GM23338 (cell line): ENCODE results near the gene BRME1. TPM values are rescaled to one million over a fixed set of nuclear protein-coding genes. Genes with fewer than 3 reads are reported as not detected.

Source experiments
- ATAC-seq: fragments of 200-7000 bp; cut with Tn5 transposase; 3 replicates; pipeline ENCODE4 v1.9.1; 2020
- DNase-seq: peaks from one replicate; pipeline ENCODE4 v3.0.0-alpha.2; 2015; ENCODE audit warnings: low spot score
- H2AFZ ChIP-seq: fragments of 200-600 bp; sonication (generic); 2 replicates; pipeline ENCODE4 v1.8.0; 2016; ENCODE audit warnings: antibody characterized with exemption, mild to moderate bottlenecking, moderate library complexity
- H3F3A ChIP-seq: fragments of 200-600 bp; sonication (generic); replicated peaks from 2 replicates; pipeline ENCODE4 v1.8.0; 2017; ENCODE audit warnings: antibody characterized with exemption, mixed run types, low read depth
- H3K27ac ChIP-seq: fragments of 200-600 bp; sonication (generic); 2 replicates; pipeline ENCODE4 v1.6.1; 2016; ENCODE audit warnings: low read depth
- H3K27me3 ChIP-seq: fragments of 200-600 bp; sonication (generic); 2 replicates; pipeline ENCODE4 v1.8.0; 2016; ENCODE audit warnings: mild to moderate bottlenecking, mixed run types, moderate library complexity; ENCODE audit not compliant: insufficient read depth
- H3K36me3 ChIP-seq: fragments of 200-600 bp; sonication (generic); 2 replicates; pipeline ENCODE4 v1.8.0; 2016; ENCODE audit warnings: mild to moderate bottlenecking; ENCODE audit not compliant: insufficient read depth
- H3K4me1 ChIP-seq: fragments of 200-600 bp; sonication (generic); 2 replicates; pipeline ENCODE4 v1.8.0; 2016; ENCODE audit warnings: mild to moderate bottlenecking, moderate library complexity; ENCODE audit not compliant: insufficient read depth
- H3K4me2 ChIP-seq: fragments of 200-600 bp; sonication (generic); 2 replicates; pipeline ENCODE4 v1.7.1; 2017; ENCODE audit warnings: mixed run types
- H3K4me3 ChIP-seq: fragments of 200-600 bp; sonication (generic); 2 replicates; pipeline ENCODE4 v1.6.1; 2016; ENCODE audit warnings: mixed run types
- H3K79me2 ChIP-seq: fragments of 200-600 bp; sonication (generic); replicated peaks from 2 replicates; pipeline ENCODE4 v1.8.0; 2017; ENCODE audit warnings: mild to moderate bottlenecking; ENCODE audit not compliant: insufficient read depth
- H3K9me2 ChIP-seq: fragments of 200-600 bp; sonication (generic); 2 replicates; pipeline ENCODE4 v1.8.0; 2017; ENCODE audit not compliant: insufficient read depth
- H4K20me1 ChIP-seq: fragments of 200-600 bp; sonication (generic); replicated peaks from 2 replicates; pipeline ENCODE4 v1.8.0; 2017; ENCODE audit warnings: mild to moderate bottlenecking; ENCODE audit not compliant: insufficient read depth
- H3K27ac Mint-ChIP-seq: 2 replicates; pipeline ENCODE4 v1.8.0; 2020; ENCODE audit warnings: inconsistent platforms, mild to moderate bottlenecking, moderate library complexity, mixed read lengths
- H3K27me3 Mint-ChIP-seq: 3 replicates; pipeline ENCODE4 v1.8.0; 2022; ENCODE audit warnings: low read depth, mild to moderate bottlenecking, moderate library complexity, mixed read lengths, inconsistent platforms; ENCODE audit not compliant: insufficient read depth, poor library complexity
- H3K36me3 Mint-ChIP-seq: 3 replicates; pipeline ENCODE4 v1.8.0; 2021; ENCODE audit warnings: low read depth, mild to moderate bottlenecking, inconsistent platforms, moderate library complexity, mixed read lengths
- H3K4me1 Mint-ChIP-seq: 3 replicates; pipeline ENCODE4 v1.8.0; 2020; ENCODE audit warnings: mild to moderate bottlenecking, inconsistent platforms, mixed read lengths
- H3K4me3 Mint-ChIP-seq: 3 replicates; pipeline ENCODE4 v1.8.0; 2021; ENCODE audit warnings: moderate library complexity, mild to moderate bottlenecking, inconsistent platforms, mixed read lengths
- H3K9me3 Mint-ChIP-seq: 3 replicates; pipeline ENCODE4 v1.8.0; 2020; ENCODE audit warnings: moderate library complexity, mild to moderate bottlenecking, inconsistent platforms, mixed read lengths
- CREB1 ChIP-seq: fragments of 250-450 bp; sonication (Bioruptor Pico); IDR thresholded peaks from 2 replicates; pipeline ENCODE4 v1.5.0; 2020; ENCODE audit warnings: low read depth, mild to moderate bottlenecking, moderate library complexity
- EZH2 ChIP-seq: fragments of 200-600 bp; sonication (generic); IDR thresholded peaks from one replicate; pipeline ENCODE4 v1.8.0; 2017; ENCODE audit warnings: antibody characterized with exemption, mild to moderate bottlenecking, low read depth; ENCODE audit not compliant: unreplicated experiment
- EZH2phosphoT487 ChIP-seq: fragments of 200-600 bp; sonication (generic); IDR thresholded peaks from one replicate; pipeline ENCODE4 v1.8.1; 2018; ENCODE audit warnings: antibody characterized with exemption; ENCODE audit not compliant: unreplicated experiment
- JUNB ChIP-seq: IDR thresholded peaks from one replicate; pipeline ENCODE4 v1.6.1; 2016; ENCODE audit warnings: antibody characterized with exemption; ENCODE audit not compliant: unreplicated experiment
- NANOG ChIP-seq: IDR thresholded peaks from 2 replicates; pipeline ENCODE4 v1.6.1; 2016; ENCODE audit warnings: antibody characterized with exemption, borderline replicate concordance
- POLR2AphosphoS5 ChIP-seq: IDR thresholded peaks from 2 replicates; pipeline ENCODE4 v1.6.1; 2016; ENCODE audit warnings: antibody characterized with exemption, low read depth
- STAT1 ChIP-seq: IDR thresholded peaks from one replicate; pipeline ENCODE4 v1.6.1; 2016; ENCODE audit warnings: antibody characterized with exemption; ENCODE audit not compliant: unreplicated experiment
- ZNF114 ChIP-seq: fragments of 250-450 bp; sonication (Bioruptor Pico); IDR thresholded peaks from 2 replicates; pipeline ENCODE4 v1.5.0; 2020; ENCODE audit warnings: mild to moderate bottlenecking, moderate library complexity
- ZNF331 ChIP-seq: fragments of 250-450 bp; sonication (Bioruptor Pico); IDR thresholded peaks from 2 replicates; pipeline ENCODE4 v1.5.0; 2020; ENCODE audit warnings: low read depth, mild to moderate bottlenecking, moderate library complexity
- polyA plus RNA-seq: library from polyadenylated mRNA; unstranded; fragments of >200 nt; fragmentation: Nextera tagmentation; extraction: Ambion mirVana; gene quantifications from 2 replicates; pipeline ENCODE4 v1.2.1, GENCODE V29; 2016
- total RNA-seq: library from RNA; depleted of rRNA; stranded (reverse); fragments of >200 nt; shearing (Covaris generic); gene quantifications from 2 replicates; pipeline ENCODE4 v1.2.3, GENCODE V29; 2014
- TF ChIP-seq, protein P1 (sequence below): IDR thresholded peaks from one replicate; pipeline ENCODE4 v1.6.1; 2018; ENCODE audit warnings: antibody characterized with exemption; ENCODE audit not compliant: unreplicated experiment
- TF ChIP-seq, protein P2 (sequence below): fragments of 250-450 bp; sonication (Bioruptor Pico); IDR thresholded peaks from 2 replicates; pipeline ENCODE4 v1.5.0; 2020; ENCODE audit warnings: mild to moderate bottlenecking, moderate library complexity
- TF ChIP-seq, protein P3 (sequence below), 2 experiments: fragments of 200-600 bp in 1 of 2; sonication (generic) in 1 of 2; conservative IDR thresholded peaks; 2 replicates each; pipeline versions ENCODE4 v1.5.1 to v1.6.1; 2016 to 2017; ENCODE audit warnings: antibody characterized with exemption in 2 of 2, low read depth in 2 of 2, mild to moderate bottlenecking in 2 of 2, moderate library complexity in 1 of 2
- TF ChIP-seq, protein P4 (sequence below): IDR thresholded peaks from 2 replicates; pipeline ENCODE4 v1.6.1; 2016; ENCODE audit warnings: antibody characterized with exemption

The BRME1 gene
- total and polyA plus RNA-seq, 2 experiments from 2014 or later: 3.9 to 4.0 TPM

DNA sequence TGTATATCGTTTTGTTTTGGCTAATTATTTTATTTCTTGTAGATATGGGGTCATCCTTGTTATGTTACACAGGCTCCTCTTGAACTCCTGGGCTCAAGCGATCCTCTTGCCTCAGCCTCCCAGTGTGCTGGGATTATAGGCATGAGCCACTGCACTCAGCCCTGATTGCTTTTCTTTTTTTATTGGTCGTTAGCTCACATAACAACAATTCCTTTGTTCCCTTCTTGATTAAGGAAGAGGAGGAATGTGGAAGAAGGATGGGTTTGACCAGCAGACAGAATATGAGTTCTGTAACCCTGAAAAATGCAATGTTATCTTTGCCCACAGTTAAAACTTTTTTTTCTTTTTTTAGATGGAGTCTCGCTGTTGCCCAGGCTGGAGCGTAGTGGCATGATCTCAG, 11.4 kb downstream of the BRME1 start:
- H3K4me2 ChIP-seq: no peak overlapping the region
- H3K27me3 ChIP-seq: no peaks in the 10 kb centered on the region
- no peaks in the 10 kb centered on the region for H3K79me2 ChIP-seq
- ATAC-seq (no peak), DNase-seq (no peak)
- H3K9me3 Mint-ChIP-seq: no peaks in the 10 kb centered on the region
- no peak for TF ChIP-seq NANOG
- TF ChIP-seq, protein P1, sequence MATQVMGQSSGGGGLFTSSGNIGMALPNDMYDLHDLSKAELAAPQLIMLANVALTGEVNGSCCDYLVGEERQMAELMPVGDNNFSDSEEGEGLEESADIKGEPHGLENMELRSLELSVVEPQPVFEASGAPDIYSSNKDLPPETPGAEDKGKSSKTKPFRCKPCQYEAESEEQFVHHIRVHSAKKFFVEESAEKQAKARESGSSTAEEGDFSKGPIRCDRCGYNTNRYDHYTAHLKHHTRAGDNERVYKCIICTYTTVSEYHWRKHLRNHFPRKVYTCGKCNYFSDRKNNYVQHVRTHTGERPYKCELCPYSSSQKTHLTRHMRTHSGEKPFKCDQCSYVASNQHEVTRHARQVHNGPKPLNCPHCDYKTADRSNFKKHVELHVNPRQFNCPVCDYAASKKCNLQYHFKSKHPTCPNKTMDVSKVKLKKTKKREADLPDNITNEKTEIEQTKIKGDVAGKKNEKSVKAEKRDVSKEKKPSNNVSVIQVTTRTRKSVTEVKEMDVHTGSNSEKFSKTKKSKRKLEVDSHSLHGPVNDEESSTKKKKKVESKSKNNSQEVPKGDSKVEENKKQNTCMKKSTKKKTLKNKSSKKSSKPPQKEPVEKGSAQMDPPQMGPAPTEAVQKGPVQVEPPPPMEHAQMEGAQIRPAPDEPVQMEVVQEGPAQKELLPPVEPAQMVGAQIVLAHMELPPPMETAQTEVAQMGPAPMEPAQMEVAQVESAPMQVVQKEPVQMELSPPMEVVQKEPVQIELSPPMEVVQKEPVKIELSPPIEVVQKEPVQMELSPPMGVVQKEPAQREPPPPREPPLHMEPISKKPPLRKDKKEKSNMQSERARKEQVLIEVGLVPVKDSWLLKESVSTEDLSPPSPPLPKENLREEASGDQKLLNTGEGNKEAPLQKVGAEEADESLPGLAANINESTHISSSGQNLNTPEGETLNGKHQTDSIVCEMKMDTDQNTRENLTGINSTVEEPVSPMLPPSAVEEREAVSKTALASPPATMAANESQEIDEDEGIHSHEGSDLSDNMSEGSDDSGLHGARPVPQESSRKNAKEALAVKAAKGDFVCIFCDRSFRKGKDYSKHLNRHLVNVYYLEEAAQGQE: no peak
- no peak for TF ChIP-seq ZNF331 (CRISPR knock-in tag)
- no peak for TF ChIP-seq EZH2
- no peak for TF ChIP-seq EZH2phosphoT487
- TF ChIP-seq, protein P2, sequence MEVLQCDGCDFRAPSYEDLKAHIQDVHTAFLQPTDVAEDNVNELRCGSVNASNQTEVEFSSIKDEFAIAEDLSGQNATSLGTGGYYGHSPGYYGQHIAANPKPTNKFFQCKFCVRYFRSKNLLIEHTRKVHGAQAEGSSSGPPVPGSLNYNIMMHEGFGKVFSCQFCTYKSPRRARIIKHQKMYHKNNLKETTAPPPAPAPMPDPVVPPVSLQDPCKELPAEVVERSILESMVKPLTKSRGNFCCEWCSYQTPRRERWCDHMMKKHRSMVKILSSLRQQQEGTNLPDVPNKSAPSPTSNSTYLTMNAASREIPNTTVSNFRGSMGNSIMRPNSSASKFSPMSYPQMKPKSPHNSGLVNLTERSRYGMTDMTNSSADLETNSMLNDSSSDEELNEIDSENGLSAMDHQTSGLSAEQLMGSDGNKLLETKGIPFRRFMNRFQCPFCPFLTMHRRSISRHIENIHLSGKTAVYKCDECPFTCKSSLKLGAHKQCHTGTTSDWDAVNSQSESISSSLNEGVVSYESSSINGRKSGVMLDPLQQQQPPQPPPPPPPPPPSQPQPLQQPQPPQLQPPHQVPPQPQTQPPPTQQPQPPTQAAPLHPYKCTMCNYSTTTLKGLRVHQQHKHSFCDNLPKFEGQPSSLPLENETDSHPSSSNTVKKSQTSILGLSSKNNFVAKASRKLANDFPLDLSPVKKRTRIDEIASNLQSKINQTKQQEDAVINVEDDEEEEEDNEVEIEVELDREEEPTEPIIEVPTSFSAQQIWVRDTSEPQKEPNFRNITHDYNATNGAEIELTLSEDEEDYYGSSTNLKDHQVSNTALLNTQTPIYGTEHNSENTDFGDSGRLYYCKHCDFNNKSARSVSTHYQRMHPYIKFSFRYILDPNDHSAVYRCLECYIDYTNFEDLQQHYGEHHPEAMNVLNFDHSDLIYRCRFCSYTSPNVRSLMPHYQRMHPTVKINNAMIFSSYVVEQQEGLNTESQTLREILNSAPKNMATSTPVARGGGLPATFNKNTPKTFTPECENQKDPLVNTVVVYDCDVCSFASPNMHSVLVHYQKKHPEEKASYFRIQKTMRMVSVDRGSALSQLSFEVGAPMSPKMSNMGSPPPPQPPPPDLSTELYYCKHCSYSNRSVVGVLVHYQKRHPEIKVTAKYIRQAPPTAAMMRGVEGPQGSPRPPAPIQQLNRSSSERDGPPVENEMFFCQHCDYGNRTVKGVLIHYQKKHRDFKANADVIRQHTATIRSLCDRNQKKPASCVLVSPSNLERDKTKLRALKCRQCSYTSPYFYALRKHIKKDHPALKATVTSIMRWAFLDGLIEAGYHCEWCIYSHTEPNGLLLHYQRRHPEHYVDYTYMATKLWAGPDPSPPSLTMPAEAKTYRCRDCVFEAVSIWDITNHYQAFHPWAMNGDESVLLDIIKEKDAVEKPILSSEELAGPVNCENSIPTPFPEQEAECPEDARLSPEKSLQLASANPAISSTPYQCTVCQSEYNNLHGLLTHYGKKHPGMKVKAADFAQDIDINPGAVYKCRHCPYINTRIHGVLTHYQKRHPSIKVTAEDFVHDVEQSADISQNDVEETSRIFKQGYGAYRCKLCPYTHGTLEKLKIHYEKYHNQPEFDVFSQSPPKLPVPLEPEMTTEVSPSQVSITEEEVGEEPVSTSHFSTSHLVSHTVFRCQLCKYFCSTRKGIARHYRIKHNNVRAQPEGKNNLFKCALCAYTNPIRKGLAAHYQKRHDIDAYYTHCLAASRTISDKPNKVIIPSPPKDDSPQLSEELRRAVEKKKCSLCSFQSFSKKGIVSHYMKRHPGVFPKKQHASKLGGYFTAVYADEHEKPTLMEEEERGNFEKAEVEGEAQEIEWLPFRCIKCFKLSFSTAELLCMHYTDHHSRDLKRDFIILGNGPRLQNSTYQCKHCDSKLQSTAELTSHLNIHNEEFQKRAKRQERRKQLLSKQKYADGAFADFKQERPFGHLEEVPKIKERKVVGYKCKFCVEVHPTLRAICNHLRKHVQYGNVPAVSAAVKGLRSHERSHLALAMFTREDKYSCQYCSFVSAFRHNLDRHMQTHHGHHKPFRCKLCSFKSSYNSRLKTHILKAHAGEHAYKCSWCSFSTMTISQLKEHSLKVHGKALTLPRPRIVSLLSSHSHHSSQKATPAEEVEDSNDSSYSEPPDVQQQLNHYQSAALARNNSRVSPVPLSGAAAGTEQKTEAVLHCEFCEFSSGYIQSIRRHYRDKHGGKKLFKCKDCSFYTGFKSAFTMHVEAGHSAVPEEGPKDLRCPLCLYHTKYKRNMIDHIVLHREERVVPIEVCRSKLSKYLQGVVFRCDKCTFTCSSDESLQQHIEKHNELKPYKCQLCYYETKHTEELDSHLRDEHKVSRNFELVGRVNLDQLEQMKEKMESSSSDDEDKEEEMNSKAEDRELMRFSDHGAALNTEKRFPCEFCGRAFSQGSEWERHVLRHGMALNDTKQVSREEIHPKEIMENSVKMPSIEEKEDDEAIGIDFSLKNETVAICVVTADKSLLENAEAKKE: no peak
- no peak for TF ChIP-seq JUNB
- no peak for TF ChIP-seq ZNF114
- TF ChIP-seq POLR2AphosphoS5: no peak
- TF ChIP-seq, protein P3, sequence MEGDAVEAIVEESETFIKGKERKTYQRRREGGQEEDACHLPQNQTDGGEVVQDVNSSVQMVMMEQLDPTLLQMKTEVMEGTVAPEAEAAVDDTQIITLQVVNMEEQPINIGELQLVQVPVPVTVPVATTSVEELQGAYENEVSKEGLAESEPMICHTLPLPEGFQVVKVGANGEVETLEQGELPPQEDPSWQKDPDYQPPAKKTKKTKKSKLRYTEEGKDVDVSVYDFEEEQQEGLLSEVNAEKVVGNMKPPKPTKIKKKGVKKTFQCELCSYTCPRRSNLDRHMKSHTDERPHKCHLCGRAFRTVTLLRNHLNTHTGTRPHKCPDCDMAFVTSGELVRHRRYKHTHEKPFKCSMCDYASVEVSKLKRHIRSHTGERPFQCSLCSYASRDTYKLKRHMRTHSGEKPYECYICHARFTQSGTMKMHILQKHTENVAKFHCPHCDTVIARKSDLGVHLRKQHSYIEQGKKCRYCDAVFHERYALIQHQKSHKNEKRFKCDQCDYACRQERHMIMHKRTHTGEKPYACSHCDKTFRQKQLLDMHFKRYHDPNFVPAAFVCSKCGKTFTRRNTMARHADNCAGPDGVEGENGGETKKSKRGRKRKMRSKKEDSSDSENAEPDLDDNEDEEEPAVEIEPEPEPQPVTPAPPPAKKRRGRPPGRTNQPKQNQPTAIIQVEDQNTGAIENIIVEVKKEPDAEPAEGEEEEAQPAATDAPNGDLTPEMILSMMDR (conservative IDR thresholded peaks at IDR 0.05; ENCODE audit: low read depth in 2 of 2): no peak
- no peak for TF ChIP-seq CREB1 (CRISPR knock-in tag)
- TF ChIP-seq, protein P4, sequence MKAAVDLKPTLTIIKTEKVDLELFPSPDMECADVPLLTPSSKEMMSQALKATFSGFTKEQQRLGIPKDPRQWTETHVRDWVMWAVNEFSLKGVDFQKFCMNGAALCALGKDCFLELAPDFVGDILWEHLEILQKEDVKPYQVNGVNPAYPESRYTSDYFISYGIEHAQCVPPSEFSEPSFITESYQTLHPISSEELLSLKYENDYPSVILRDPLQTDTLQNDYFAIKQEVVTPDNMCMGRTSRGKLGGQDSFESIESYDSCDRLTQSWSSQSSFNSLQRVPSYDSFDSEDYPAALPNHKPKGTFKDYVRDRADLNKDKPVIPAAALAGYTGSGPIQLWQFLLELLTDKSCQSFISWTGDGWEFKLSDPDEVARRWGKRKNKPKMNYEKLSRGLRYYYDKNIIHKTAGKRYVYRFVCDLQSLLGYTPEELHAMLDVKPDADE: no peak
- TF ChIP-seq STAT1: no peak
- no peaks in the 10 kb centered on the region for H3K4me1 Mint-ChIP-seq
- H3K4me3 ChIP-seq: no peak overlapping the region
- H3K4me3 Mint-ChIP-seq: no peak overlapping the region
- no peaks in the 10 kb centered on the region for H3K36me3 ChIP-seq
- H3K27ac Mint-ChIP-seq: no peak overlapping the region
- no peaks in the 10 kb centered on the region for H3F3A ChIP-seq
- no peaks in the 10 kb centered on the region for H3K4me1 ChIP-seq
- H4K20me1 ChIP-seq: no peaks in the 10 kb centered on the region
- no peak overlapping the region for H3K27ac ChIP-seq
- H2AFZ ChIP-seq: no peak overlapping the region; the same call in 1 of the 2 replicates
- H3K36me3 Mint-ChIP-seq: no peaks in the 10 kb centered on the region
- no peaks in the 10 kb centered on the region for H3K9me2 ChIP-seq
- peaks cover 5% of the 10 kb centered on the region for H3K27me3 Mint-ChIP-seq
